CD14-positive monocyte (primary cell): ENCODE data around the gene SPATA13. TPM values are rescaled to one million over a fixed set of nuclear protein-coding genes. Genes with fewer than 3 reads are reported as not detected.
"Not testable (repeated sequence)": the region's sequence is repeated elsewhere in the genome, so short reads cannot be mapped to it uniquely, and the experiment has no call there.

ENCODE experiments used
- DNase-seq, 3 donors: peaks; one replicate each; pipeline ENCODE4 v3.0.0-alpha.2; 2011 to 2022
- H2AFZ ChIP-seq: 2 replicates; pipeline ENCODE4 v1.6.0; 2012; ENCODE audit warnings: mild to moderate bottlenecking, low read depth, low read length, inconsistent platforms; ENCODE audit not compliant: insufficient read depth, poor library complexity, severe bottlenecking
- H3K27ac ChIP-seq, 2 donors: 1 replicate in 1 of 2; 2 replicates in 1 of 2; pipeline ENCODE4 v1.5.1; 2012 to 2013; ENCODE audit warnings: low read length in 2 of 2, control low read depth in 1 of 2, inconsistent platforms in 1 of 2, low read depth in 1 of 2, mild to moderate bottlenecking in 1 of 2
- H3K27me3 ChIP-seq, 2 donors: one replicate each; pipeline versions ENCODE4 v1.6.0 to v1.6.1; 2011 to 2013; ENCODE audit warnings: low read length in 2 of 2; ENCODE audit not compliant: control insufficient read depth in 2 of 2, insufficient read depth in 2 of 2
- H3K36me3 ChIP-seq, 2 donors: replicated peaks in 1 of 2; 1 replicate in 1 of 2; 2 replicates in 1 of 2; pipeline versions ENCODE4 v1.5.1 to v1.6.1; 2012 to 2013; ENCODE audit warnings: low read length in 2 of 2, control low read depth in 1 of 2, inconsistent platforms in 1 of 2, mild to moderate bottlenecking in 1 of 2; ENCODE audit not compliant: insufficient read depth in 2 of 2, control insufficient read depth in 1 of 2
- H3K4me1 ChIP-seq, 2 donors: 1 replicate in 1 of 2; 2 replicates in 1 of 2; pipeline versions ENCODE4 v1.5.1 to v1.6.1; 2012 to 2013; ENCODE audit warnings: low read length in 2 of 2, control low read depth in 1 of 2, inconsistent platforms in 1 of 2, mild to moderate bottlenecking in 1 of 2, moderate library complexity in 1 of 2; ENCODE audit not compliant: insufficient read depth in 2 of 2, control insufficient read depth in 1 of 2
- H3K4me2 ChIP-seq: replicated peaks from 2 replicates; pipeline ENCODE3; 2012; ENCODE audit warnings: low read length, moderate library complexity, mild to moderate bottlenecking; ENCODE audit not compliant: poor library complexity, severe bottlenecking; ENCODE audit errors: extremely low read depth
- H3K4me3 ChIP-seq, 3 experiments: fragments of 200-600 bp in 1 of 3; sonication (generic) in 1 of 3; replicated peaks in 1 of 3; 1 replicate in 2 of 3; 2 replicates in 1 of 3; pipeline ENCODE4 v1.5.1; 2011 to 2013; ENCODE audit warnings: low read length in 3 of 3, mild to moderate bottlenecking in 3 of 3, control low read depth in 2 of 3, low read depth in 2 of 3, inconsistent platforms in 1 of 3, moderate library complexity in 1 of 3
- H3K79me2 ChIP-seq: 2 replicates; pipeline ENCODE4 v1.6.0; 2012; ENCODE audit warnings: mild to moderate bottlenecking, control low read depth, inconsistent platforms, low read length, moderate library complexity; ENCODE audit not compliant: insufficient read depth
- H3K9ac ChIP-seq: 2 replicates; pipeline ENCODE4 v1.6.0; 2017; ENCODE audit warnings: low read length, mild to moderate bottlenecking; ENCODE audit not compliant: insufficient read depth, poor library complexity, severe bottlenecking
- H3K9me3 ChIP-seq, 2 donors: replicated peaks in 1 of 2; 1 replicate in 1 of 2; 2 replicates in 1 of 2; pipeline versions ENCODE4 v1.5.1 to v1.6.1; 2012 to 2013; ENCODE audit warnings: low read length in 2 of 2, control low read depth in 1 of 2; ENCODE audit not compliant: control insufficient read depth in 1 of 2, insufficient read depth in 1 of 2
- H4K20me1 ChIP-seq: 2 replicates; pipeline ENCODE4 v1.6.0; 2012; ENCODE audit warnings: mild to moderate bottlenecking, low read length, control low read depth, moderate library complexity; ENCODE audit not compliant: insufficient read depth
- H3K27ac Mint-ChIP-seq, 7 donors: one replicate each; pipeline ENCODE4 v1.8.0; 2020; ENCODE audit warnings: mild to moderate bottlenecking in 7 of 7, mixed read lengths in 7 of 7, moderate library complexity in 6 of 7, inconsistent platforms in 2 of 7
- H3K27me3 Mint-ChIP-seq, 3 donors: one replicate each; pipeline ENCODE4 v1.8.0; 2021 to 2022; ENCODE audit warnings: low read depth in 3 of 3, mild to moderate bottlenecking in 3 of 3, mixed read lengths in 3 of 3, moderate library complexity in 3 of 3, inconsistent platforms in 1 of 3
- H3K36me3 Mint-ChIP-seq, 2 donors: one replicate each; pipeline ENCODE4 v1.8.0; 2020; ENCODE audit warnings: mixed read lengths in 2 of 2, inconsistent platforms in 1 of 2, mild to moderate bottlenecking in 1 of 2
- H3K4me1 Mint-ChIP-seq: one replicate; pipeline ENCODE4 v1.8.0; 2020; ENCODE audit warnings: mild to moderate bottlenecking, mixed read lengths
- H3K4me3 Mint-ChIP-seq, 2 donors: one replicate each; pipeline ENCODE4 v1.8.0; 2020; ENCODE audit warnings: mild to moderate bottlenecking in 2 of 2, mixed read lengths in 2 of 2, moderate library complexity in 1 of 2
- H3K9me3 Mint-ChIP-seq, 7 donors: one replicate each; pipeline ENCODE4 v1.8.0; 2020 to 2022; ENCODE audit warnings: mixed read lengths in 7 of 7, mild to moderate bottlenecking in 6 of 7, moderate library complexity in 6 of 7, inconsistent platforms in 2 of 7
- CTCF ChIP-seq: fragments of 200-600 bp; IDR thresholded peaks from one replicate; pipeline ENCODE4 v1.8.0; 2022; ENCODE audit warnings: antibody characterized with exemption, mild to moderate bottlenecking
- whole genome bisulfite sequencing: methylation state at CpG from one replicate; pipeline ENCODE4 v1.1.5; 2013; ENCODE audit warnings: missing lambda C conversion rate; ENCODE audit not compliant: insufficient coverage; 5-methylcytosine and 5-hydroxymethylcytosine counted together
- intact Hi-C, 2 donors: fragments of 100-400 bp; cut with micrococcal nuclease; formaldehyde crosslinking; loops; one replicate each; pipeline versions ENCODE4 v1.15.0 to v1.15.1; 2023
- polyA plus RNA-seq, 3 donors: library from polyadenylated mRNA; depleted of rRNA in 1 of 3; unstranded in 2 of 3; stranded (reverse) in 1 of 3; fragments of 300-500 nt in 2 of 3; fragments of >200 nt in 1 of 3; fragmentation: Illumina TruSeq in 2 of 3; gene quantifications; 1 replicate in 2 of 3; 2 replicates in 1 of 3; pipeline ENCODE4 v1.2.3, GENCODE V29; 2012 to 2021

Gene SPATA13
- polyA plus RNA-seq, 3 donors = 9.3 to 44.7 (median 11.6) TPM

DNA sequence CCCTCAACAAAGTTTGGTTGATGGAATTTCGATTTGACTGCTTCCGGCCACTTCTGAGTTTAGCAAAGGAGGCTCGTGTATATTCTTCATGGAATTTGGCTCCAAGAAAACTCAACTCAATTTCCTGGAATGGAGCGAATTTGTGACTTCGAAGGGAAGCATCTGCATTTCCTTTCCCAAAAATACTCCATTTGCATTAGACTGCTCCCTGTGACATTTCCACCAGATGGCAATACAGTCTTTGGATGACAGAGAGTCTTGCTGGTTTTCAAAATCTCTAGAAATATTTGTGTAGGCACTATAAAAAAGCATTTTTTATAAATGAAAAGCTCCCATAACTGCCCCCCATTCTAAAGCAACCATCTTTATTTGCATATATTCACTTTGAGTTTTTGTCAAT, 152.9 kb downstream of the SPATA13 start:
- H3K79me2 ChIP-seq = no peaks in the 10 kb centered on the region
- WGBS = no CpG with 5 or more reads among the region's 5 CpGs
- no peak overlapping the region for H3K4me2 ChIP-seq
- Mint-ChIP-seq H3K27ac (no peak overlapping the region), H3K27me3 (peaks cover 2 to 18% (median 14%) of the 10 kb centered on the region in 3 donors), H3K36me3 (no peaks in the 10 kb centered on the region), H3K4me3 (no peak overlapping the region), H3K9me3 (no peaks in the 10 kb centered on the region), H3K4me1 (no peaks in the 10 kb centered on the region)
- no peaks in the 10 kb centered on the region for H3K27me3 ChIP-seq
- no peaks in the 10 kb centered on the region for H4K20me1 ChIP-seq
- no peak overlapping the region for H2AFZ ChIP-seq
- no peaks in the 10 kb centered on the region for H3K9me3 ChIP-seq
- no peak overlapping the region for H3K4me3 ChIP-seq
- no peaks in the 10 kb centered on the region for H3K36me3 ChIP-seq
- H3K27ac ChIP-seq = no peak overlapping the region
- no peaks in the 10 kb centered on the region for H3K4me1 ChIP-seq
- no peak overlapping the region for H3K9ac ChIP-seq
- DNase-seq = no peak
- intact Hi-C loops = no loop called here
- TF ChIP-seq CTCF = no peak

DNA sequence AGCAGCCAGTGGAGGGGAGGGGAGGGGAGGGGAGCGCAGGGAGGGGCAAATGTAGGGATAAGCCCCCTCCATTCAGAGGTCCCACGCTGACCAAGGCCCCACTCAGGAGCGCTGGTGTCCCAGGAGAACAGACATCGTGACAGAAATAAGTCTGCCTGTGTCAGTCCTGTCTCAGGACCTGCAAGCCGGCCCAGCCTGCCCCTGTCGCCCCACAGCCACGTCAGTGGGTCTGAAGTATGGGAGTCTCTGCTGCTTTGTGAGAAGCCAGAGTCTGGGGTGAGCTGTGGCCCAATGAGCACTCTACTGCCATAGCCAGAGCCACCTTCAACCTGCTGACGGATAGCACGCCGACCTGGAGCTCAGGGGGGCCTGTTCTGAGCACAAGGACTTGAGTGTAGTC, 157.3 kb downstream of the SPATA13 start:
- DNase-seq, H3K4me1 Mint-ChIP-seq, H2AFZ ChIP-seq, H3K9ac ChIP-seq, H3K4me3 Mint-ChIP-seq, H3K4me1 ChIP-seq, H4K20me1 ChIP-seq, H3K4me3 ChIP-seq, H3K27ac Mint-ChIP-seq, H3K27ac ChIP-seq, H3K36me3 ChIP-seq, H3K9me3 Mint-ChIP-seq, H3K27me3 ChIP-seq, H3K9me3 ChIP-seq, H3K4me2 ChIP-seq, H3K36me3 Mint-ChIP-seq, H3K79me2 ChIP-seq, intact Hi-C loops, H3K27me3 Mint-ChIP-seq: not testable (repeated sequence)
- no CpG with 5 or more reads among the region's 10 CpGs for WGBS

DNA sequence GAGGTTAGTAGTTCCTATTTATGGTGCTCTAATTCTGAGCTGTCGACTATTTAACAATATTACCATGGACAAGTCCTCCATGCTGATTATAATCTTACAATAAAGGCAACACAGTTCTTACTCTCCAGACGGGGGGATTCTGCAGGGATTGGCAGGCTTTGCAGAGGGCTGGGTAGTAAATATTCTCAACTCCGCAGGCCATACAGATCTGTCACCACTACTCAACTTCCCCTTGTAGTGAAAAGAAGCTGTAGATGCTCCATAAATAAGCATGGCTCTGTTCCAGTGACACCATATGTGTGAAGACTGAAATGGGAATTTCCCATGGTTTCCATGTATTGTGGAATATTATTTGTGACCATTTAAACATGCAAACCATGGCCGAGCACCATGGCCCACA, 158.4 kb downstream of the SPATA13 start:
- H3K79me2 ChIP-seq, H3K27ac Mint-ChIP-seq, H2AFZ ChIP-seq, H3K9me3 ChIP-seq, H3K4me1 ChIP-seq, H3K27me3 Mint-ChIP-seq, DNase-seq, H4K20me1 ChIP-seq, H3K36me3 ChIP-seq, H3K36me3 Mint-ChIP-seq, H3K9me3 Mint-ChIP-seq, H3K27me3 ChIP-seq, H3K27ac ChIP-seq, H3K4me2 ChIP-seq, H3K4me1 Mint-ChIP-seq, H3K4me3 Mint-ChIP-seq, H3K9ac ChIP-seq, H3K4me3 ChIP-seq, intact Hi-C loops: not testable (repeated sequence)
- no CpG with 5 or more reads among the region's 4 CpGs for WGBS

GRCh38 chr13:24319641-24320040, 159.1 kb downstream of the SPATA13 start:
- H3K9ac ChIP-seq, H3K27me3 ChIP-seq, intact Hi-C loops, H4K20me1 ChIP-seq, H3K4me3 Mint-ChIP-seq, H3K4me1 ChIP-seq, H3K79me2 ChIP-seq, H2AFZ ChIP-seq, H3K27ac ChIP-seq, H3K36me3 ChIP-seq, H3K27me3 Mint-ChIP-seq, H3K4me1 Mint-ChIP-seq, H3K9me3 Mint-ChIP-seq, H3K27ac Mint-ChIP-seq, H3K9me3 ChIP-seq, DNase-seq, H3K4me2 ChIP-seq, H3K4me3 ChIP-seq, H3K36me3 Mint-ChIP-seq: not testable (repeated sequence)
- WGBS = no CpG with 5 or more reads among the region's 6 CpGs
